Suprapubic skin (tissue), 4 donors: ENCODE results near the gene GPR132. TPM values are rescaled to one million over a fixed set of nuclear protein-coding genes. Genes with fewer than 3 reads are reported as not detected.
A peak's percentile ranks its signal among the peaks of the same experiment; 100 is the strongest.
"Not testable (repeated sequence)": the region's sequence is repeated elsewhere in the genome, so short reads cannot be mapped to it uniquely, and the experiment has no call there.

Experiments used
- DNase-seq, 2 donors: peaks; one replicate each; pipeline ENCODE4 v3.0.0-alpha.2; 2019; ENCODE audit warnings: low spot score in 2 of 2
- H3K27ac ChIP-seq: fragments of 200-600 bp; sonication (generic); one replicate; pipeline ENCODE4 v1.5.1; 2019
- H3K27me3 ChIP-seq: fragments of 200-600 bp; sonication (generic); one replicate; pipeline ENCODE4 v1.5.1; 2019
- H3K36me3 ChIP-seq: fragments of 200-600 bp; sonication (generic); one replicate; pipeline ENCODE4 v1.5.1; 2019
- H3K4me1 ChIP-seq: fragments of 200-600 bp; sonication (generic); one replicate; pipeline ENCODE4 v1.5.1; 2019
- H3K4me3 ChIP-seq: fragments of 200-600 bp; sonication (generic); one replicate; pipeline ENCODE4 v1.5.1; 2019; ENCODE audit warnings: mild to moderate bottlenecking
- H3K9me3 ChIP-seq: fragments of 200-600 bp; sonication (generic); one replicate; pipeline ENCODE4 v1.5.1; 2019
- CTCF ChIP-seq, 2 donors: fragments of 200-600 bp in 1 of 2; fragments of 450-650 bp in 1 of 2; sonication (generic) in 1 of 2; IDR thresholded peaks; one replicate each; pipeline ENCODE4 v1.5.1; 2016 to 2019; ENCODE audit warnings: antibody characterized with exemption in 2 of 2, mild to moderate bottlenecking in 1 of 2, moderate library complexity in 1 of 2
- EP300 ChIP-seq: sonication (generic); formaldehyde crosslinking; IDR thresholded peaks from one replicate; pipeline ENCODE4 v1.6.1; 2017; ENCODE audit warnings: antibody characterized with exemption
- POLR2A ChIP-seq, 2 donors: fragments of 450-650 bp; IDR thresholded peaks; one replicate each; pipeline ENCODE4 v1.6.1; 2017; ENCODE audit warnings: antibody characterized with exemption in 2 of 2, mild to moderate bottlenecking in 2 of 2, moderate library complexity in 2 of 2
- POLR2AphosphoS5 ChIP-seq, 3 donors: sonication (generic); formaldehyde crosslinking; IDR thresholded peaks; one replicate each; pipeline ENCODE4 v1.6.1; 2017; ENCODE audit warnings: antibody characterized with exemption in 3 of 3
- WGBS: methylation state at CpG from one replicate; pipeline ENCODE4 v1.1.5; 2018; 5-methylcytosine and 5-hydroxymethylcytosine counted together
- total RNA-seq, 4 donors: library from RNA; depleted of rRNA; stranded (reverse); fragments of >200 nt; gene quantifications; one replicate each; pipeline ENCODE4 v1.1.0, GENCODE V29; 2016

GPR132 gene
- total RNA-seq, 4 donors from 2014 or later = 0.95 to 2.7 (median 1.3) TPM

- Histone ChIP-seq H3K36me3 (no peaks in the 10 kb centered on the region), H3K27me3 (no peaks in the 10 kb centered on the region), H3K27ac (no peak overlapping the region), H3K4me1 (peaks cover 40% of the 10 kb centered on the region), H3K9me3 (no peaks in the 10 kb centered on the region), H3K4me3 (no peak overlapping the region)
- peak in 1 of 2 donors; percentile 60 for DNase-seq
- 84% methylated on average over 9 of the region's 14 CpGs for WGBS
- TF ChIP-seq EP300 = no peak
- no peak for TF ChIP-seq POLR2AphosphoS5 (IDR thresholded peaks at IDR 0.05)
- no peak for TF ChIP-seq CTCF (IDR thresholded peaks at IDR 0.05)
- no peak for TF ChIP-seq POLR2A (IDR thresholded peaks at IDR 0.05)
These were observed 19.7 kb upstream of the GPR132 start for GRCh38 chr14:105084741-105085571.

- DNase-seq = peak in 1 of 2 donors; percentile 34
- no peak overlapping the region for H3K27ac ChIP-seq
- TF ChIP-seq CTCF (IDR thresholded peaks at IDR 0.05) (no peak), POLR2A (IDR thresholded peaks at IDR 0.05) (no peak), POLR2AphosphoS5 (IDR thresholded peaks at IDR 0.05) (no peak), EP300 (no peak)
- no peaks in the 10 kb centered on the region for H3K36me3 ChIP-seq
- WGBS = 68% methylated on average over 4 of the region's 4 CpGs
- peaks cover 36% of the 10 kb centered on the region for H3K4me1 ChIP-seq
- no peak overlapping the region for H3K4me3 ChIP-seq
- H3K9me3 ChIP-seq = no peaks in the 10 kb centered on the region
- H3K27me3 ChIP-seq = no peaks in the 10 kb centered on the region
These were observed 18.9 kb upstream of the GPR132 start for GRCh38 chr14:105083926-105084685.

- H3K4me3 ChIP-seq = no peak overlapping the region
- H3K27me3 ChIP-seq = no peaks in the 10 kb centered on the region
- no peak for DNase-seq
- H3K27ac ChIP-seq = no peak overlapping the region
- TF ChIP-seq POLR2A (IDR thresholded peaks at IDR 0.05) = no peak
- TF ChIP-seq POLR2AphosphoS5 (IDR thresholded peaks at IDR 0.05) = no peak
- TF ChIP-seq EP300 = no peak
- TF ChIP-seq CTCF (IDR thresholded peaks at IDR 0.05) = no peak
- WGBS = 100% methylated on average over 1 of the region's 1 CpG
- no peaks in the 10 kb centered on the region for H3K9me3 ChIP-seq
- no peaks in the 10 kb centered on the region for H3K36me3 ChIP-seq
- H3K4me1 ChIP-seq = peaks cover 26% of the 10 kb centered on the region
These were observed 17.5 kb upstream of the GPR132 start for GRCh38 chr14:105082703-105083102.

GRCh38 chr14:105081473-105081872 lies 16.2 kb upstream of the GPR132 start:
- DNase-seq, H3K27ac ChIP-seq, H3K27me3 ChIP-seq, H3K36me3 ChIP-seq, H3K9me3 ChIP-seq, H3K4me3 ChIP-seq: not testable (repeated sequence)
- 66% methylated on average over 8 of the region's 8 CpGs for WGBS
- peaks cover 23% of the 10 kb centered on the region for H3K4me1 ChIP-seq

- DNase-seq = no peak
- no peaks in the 10 kb centered on the region for H3K36me3 ChIP-seq
- 50% methylated on average over 17 of the region's 17 CpGs for WGBS
- TF ChIP-seq EP300 (no peak), CTCF (IDR thresholded peaks at IDR 0.05) (no peak), POLR2AphosphoS5 (IDR thresholded peaks at IDR 0.05) (no peak), POLR2A (IDR thresholded peaks at IDR 0.05) (no peak)
- no peak overlapping the region for H3K27ac ChIP-seq
- H3K9me3 ChIP-seq = no peaks in the 10 kb centered on the region
- peaks cover 11% of the 10 kb centered on the region for H3K27me3 ChIP-seq
- peaks cover 28% of the 10 kb centered on the region for H3K4me1 ChIP-seq
- no peak overlapping the region for H3K4me3 ChIP-seq
These were observed 14.9 kb upstream of the GPR132 start for GRCh38 chr14:105080161-105080560.
